ENCODE measurements around the gene ASAP2. TPM values are rescaled to one million over a fixed set of nuclear protein-coding genes. Genes with fewer than 3 reads are reported as not detected.
A peak's percentile ranks its signal among the peaks of the same experiment; 100 is the strongest.

ASAP2 gene
- total RNA-seq, 1 experiment from 2014 or later: 12.6 TPM

DNA sequence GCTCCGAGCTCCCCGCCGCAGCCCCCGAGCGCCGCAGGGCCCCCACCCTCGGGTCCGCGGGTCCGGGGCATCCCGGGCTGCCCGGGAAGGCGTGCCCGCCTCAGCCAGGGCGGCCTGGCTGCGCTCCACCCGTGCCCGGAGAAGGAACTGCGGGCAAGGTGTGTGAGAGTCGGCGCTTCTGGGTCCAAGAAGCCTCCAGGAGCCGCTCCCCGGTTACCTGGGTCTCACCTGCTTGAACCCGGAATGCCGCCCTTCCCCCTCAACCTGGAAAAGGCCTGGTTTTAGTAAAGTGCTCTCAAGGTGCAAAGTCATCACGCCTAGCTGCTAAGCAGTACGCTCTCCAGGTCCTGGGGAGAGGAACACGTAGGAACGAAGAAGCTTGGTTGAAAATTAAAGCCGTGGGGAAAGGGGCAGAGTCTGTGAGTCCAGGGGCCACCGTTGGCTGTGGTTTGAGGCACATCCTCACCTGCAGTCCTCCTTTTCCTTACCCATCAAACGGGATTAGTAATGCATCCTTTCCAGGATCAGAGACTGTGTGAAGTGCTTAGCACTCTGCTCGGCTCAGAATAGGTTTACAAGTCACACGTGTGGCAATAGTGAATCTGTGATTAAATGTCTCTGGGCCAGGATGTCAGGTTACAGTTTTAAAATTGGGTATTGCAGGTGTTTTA, 1.2 kb downstream of the ASAP2 start:
- Histone ChIP-seq H2AFZ (ENCODE audit: low read length) (no peak overlapping the region), H3K79me2 (ENCODE audit: insufficient read depth, low read length) (no peaks in the 10 kb centered on the region), H3K14ac (ENCODE audit: insufficient read depth, low read length) (peak overlapping the region; percentile 16; the same call in 1 of the 2 replicates), H3K23me2 (ENCODE audit: insufficient read length, low read depth, low read length, poor library complexity, severe bottlenecking) (peaks cover 9% of the 10 kb centered on the region), H4K91ac (ENCODE audit: insufficient read length, low read depth, low read length) (no peak overlapping the region), H2BK5ac (ENCODE audit: insufficient read length, low read length) (no peak overlapping the region), H3K79me1 (ENCODE audit: insufficient read depth, low read depth, low read length, poor library complexity, severe bottlenecking) (no peaks in the 10 kb centered on the region), H3K9ac (ENCODE audit: extremely low read depth, insufficient read length, low read length) (no peak overlapping the region), H3K56ac (ENCODE audit: insufficient read length, low read depth, low read length) (no peak overlapping the region), H2BK20ac (ENCODE audit: low read depth, low read length, poor library complexity, severe bottlenecking) (no peak overlapping the region), H3K23ac (ENCODE audit: insufficient read length, low read depth, low read length) (no peak overlapping the region), H3K9me3 (ENCODE audit: control insufficient read depth, low read depth, low read length) (no peaks in the 10 kb centered on the region), H2BK12ac (ENCODE audit: insufficient read length, low read depth, low read length) (no peak overlapping the region), H3K18ac (ENCODE audit: insufficient read length, low read depth, low read length) (no peak overlapping the region), H3K27me3 (ENCODE audit: insufficient read depth, low read length) (no peaks in the 10 kb centered on the region), H2BK15ac (ENCODE audit: low read depth, low read length) (no peak overlapping the region), H2AK5ac (ENCODE audit: insufficient read length, low read length) (no peak overlapping the region), H3T11ph (ENCODE audit: low read length) (no peak overlapping the region), H4K5ac (ENCODE audit: insufficient read length, low read depth, low read length) (no peak overlapping the region), H3K4ac (ENCODE audit: low read depth, low read length) (no peak overlapping the region), H3K27ac (ENCODE audit: insufficient read length, low read depth, low read length) (no peak overlapping the region), H2BK120ac (ENCODE audit: low read depth, low read length, poor library complexity, severe bottlenecking) (no peak overlapping the region), H4K8ac (replicated peaks; ENCODE audit: insufficient read length, low read depth, low read length) (no peak overlapping the region), H3K4me2 (ENCODE audit: insufficient read depth, insufficient read length, low read length) (peak overlapping the region; percentile 79), H3K4me1 (ENCODE audit: insufficient read depth, low read length) (no peaks in the 10 kb centered on the region), H4K20me1 (ENCODE audit: control insufficient read depth, insufficient read depth, insufficient read length) (no peaks in the 10 kb centered on the region)
- Mint-ChIP-seq H3K27ac (no peak overlapping the region; a peak in 1 of 7 replicates), H3K9me3 (no peaks in the 10 kb centered on the region), H3K4me1 (peaks cover 29 to 33% of the 10 kb centered on the region in 2 experiments), H3K4me3 (peak overlapping the region; percentile 77 to 94), H3K36me3 (ENCODE audit: insufficient read depth in 1 of 3, low read depth in 3 of 3) (peaks cover 0 to 6% (median 2%) of the 10 kb centered on the region in 3 experiments; a peak in 4 of 7 replicates), H3K27me3 (ENCODE audit: low read depth) (peaks cover 29% of the 10 kb centered on the region)
- DNase-seq: peak; percentile 53
- WGBS (ENCODE audit: extremely low coverage, insufficient read length, low lambda C conversion rate): no CpG with 5 or more reads among the region's 34 CpGs
- TF ChIP-seq, protein P1, sequence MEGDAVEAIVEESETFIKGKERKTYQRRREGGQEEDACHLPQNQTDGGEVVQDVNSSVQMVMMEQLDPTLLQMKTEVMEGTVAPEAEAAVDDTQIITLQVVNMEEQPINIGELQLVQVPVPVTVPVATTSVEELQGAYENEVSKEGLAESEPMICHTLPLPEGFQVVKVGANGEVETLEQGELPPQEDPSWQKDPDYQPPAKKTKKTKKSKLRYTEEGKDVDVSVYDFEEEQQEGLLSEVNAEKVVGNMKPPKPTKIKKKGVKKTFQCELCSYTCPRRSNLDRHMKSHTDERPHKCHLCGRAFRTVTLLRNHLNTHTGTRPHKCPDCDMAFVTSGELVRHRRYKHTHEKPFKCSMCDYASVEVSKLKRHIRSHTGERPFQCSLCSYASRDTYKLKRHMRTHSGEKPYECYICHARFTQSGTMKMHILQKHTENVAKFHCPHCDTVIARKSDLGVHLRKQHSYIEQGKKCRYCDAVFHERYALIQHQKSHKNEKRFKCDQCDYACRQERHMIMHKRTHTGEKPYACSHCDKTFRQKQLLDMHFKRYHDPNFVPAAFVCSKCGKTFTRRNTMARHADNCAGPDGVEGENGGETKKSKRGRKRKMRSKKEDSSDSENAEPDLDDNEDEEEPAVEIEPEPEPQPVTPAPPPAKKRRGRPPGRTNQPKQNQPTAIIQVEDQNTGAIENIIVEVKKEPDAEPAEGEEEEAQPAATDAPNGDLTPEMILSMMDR (conservative IDR thresholded peaks at IDR 0.05): no peak

All from H9 (cell line).